Colonic mucosa (tissue), 4 donors: ENCODE data around the gene RRN3. TPM values are rescaled to one million over a fixed set of nuclear protein-coding genes. Genes with fewer than 3 reads are reported as not detected.
"Not testable (repeated sequence)": the region's sequence is repeated elsewhere in the genome, so short reads cannot be mapped to it uniquely, and the experiment has no call there.

Source experiments
- DNase-seq: peaks from one replicate; pipeline ENCODE4 v3.0.0-alpha.2; 2020
- H3K27ac ChIP-seq: fragments of 200-600 bp; one replicate; pipeline ENCODE4 v1.8.0; 2021
- H3K27me3 ChIP-seq: fragments of 200-600 bp; one replicate; pipeline ENCODE4 v1.8.0; 2021
- H3K36me3 ChIP-seq: fragments of 200-600 bp; one replicate; pipeline ENCODE4 v1.8.0; 2021
- H3K4me1 ChIP-seq: fragments of 200-600 bp; one replicate; pipeline ENCODE4 v1.8.0; 2021; ENCODE audit warnings: mild to moderate bottlenecking
- H3K4me3 ChIP-seq: fragments of 200-600 bp; one replicate; pipeline ENCODE4 v1.8.0; 2021
- H3K9ac ChIP-seq, 2 donors: one replicate each; pipeline ENCODE4 v1.7.0; 2013; ENCODE audit warnings: control low read depth in 2 of 2, low read depth in 2 of 2, low read length in 2 of 2
- H3K9me3 ChIP-seq: fragments of 200-600 bp; one replicate; pipeline ENCODE4 v1.8.0; 2021
- CTCF ChIP-seq: fragments of 200-600 bp; IDR thresholded peaks from one replicate; pipeline ENCODE4 v1.8.0; 2022; ENCODE audit warnings: antibody characterized with exemption, mild to moderate bottlenecking
- intact Hi-C: fragments of 100-400 bp; cut with DNase I; formaldehyde crosslinking; loops from one replicate; pipeline ENCODE4 v1.14.1; 2022
- total RNA-seq, 2 donors: library from RNA; stranded (reverse); fragmentation: NEBNext Ultra II Directional in 1 of 2; extraction: Animal tissue kit (Norgen Biotek cat#: 25700) in 1 of 2; gene quantifications; one replicate each; pipeline ENCODE4 v1.2.1, GENCODE V29; 2021
- donor health status: healthy.
- donor health status: DM: no; HTN: no; CAD: no.
- donor health status: DM: no; HTN: no; CAD: no.

The RRN3 gene
- total RNA-seq, 2 donors from 2014 or later: 26.8 to 28.6 TPM

- intact Hi-C loops: no loop called here
- no peak overlapping the region for H3K4me3 ChIP-seq
- no peaks in the 10 kb centered on the region for H3K36me3 ChIP-seq
- no peak for DNase-seq
- TF ChIP-seq CTCF: no peak
- no peaks in the 10 kb centered on the region for H3K4me1 ChIP-seq
- no peaks in the 10 kb centered on the region for H3K9me3 ChIP-seq
- no peak overlapping the region for H3K9ac ChIP-seq
- no peak overlapping the region for H3K27ac ChIP-seq
- H3K27me3 ChIP-seq: no peaks in the 10 kb centered on the region
These were observed 41.2 kb downstream of the RRN3 start for GRCh38 chr16:15052747-15053476.

GRCh38 chr16:15051387-15051951 lies 42.6 kb downstream of the RRN3 start:
- H3K4me3 ChIP-seq: no peak overlapping the region
- no peaks in the 10 kb centered on the region for H3K27me3 ChIP-seq
- DNase-seq: no peak
- H3K9me3 ChIP-seq: no peaks in the 10 kb centered on the region
- no peaks in the 10 kb centered on the region for H3K36me3 ChIP-seq
- intact Hi-C loops: no loop called here
- H3K27ac ChIP-seq: no peak overlapping the region
- H3K4me1 ChIP-seq: no peaks in the 10 kb centered on the region
- no peak for TF ChIP-seq CTCF
- H3K9ac ChIP-seq: no peak overlapping the region

GRCh38 chr16:15050440-15050839 lies 43.6 kb downstream of the RRN3 start:
- H3K9me3 ChIP-seq, H3K9ac ChIP-seq, DNase-seq, H3K27me3 ChIP-seq, intact Hi-C loops, H3K27ac ChIP-seq, H3K4me1 ChIP-seq, H3K36me3 ChIP-seq, H3K4me3 ChIP-seq: not testable (repeated sequence)

- no peaks in the 10 kb centered on the region for H3K27me3 ChIP-seq
These were observed 44.4 kb downstream of the RRN3 start for GRCh38 chr16:15049581-15050180.

GRCh38 chr16:15046692-15047376 lies 47.2 kb downstream of the RRN3 start:
- DNase-seq: no peak

More at GRCh38 chr16:15049581-15050180, 44.4 kb downstream of the RRN3 start:
- no peak overlapping the region for H3K9ac ChIP-seq
- H3K27ac ChIP-seq: no peak overlapping the region
- H3K4me3 ChIP-seq: no peak overlapping the region
- no peaks in the 10 kb centered on the region for H3K4me1 ChIP-seq
- no peak for DNase-seq
- no peaks in the 10 kb centered on the region for H3K9me3 ChIP-seq
- intact Hi-C loops: no loop called here
- no peaks in the 10 kb centered on the region for H3K36me3 ChIP-seq
- TF ChIP-seq CTCF: no peak

GRCh38 chr16:15045270-15045669 lies 48.8 kb downstream of the RRN3 start:
- H3K36me3 ChIP-seq, intact Hi-C loops, H3K27ac ChIP-seq: not testable (repeated sequence)

More at GRCh38 chr16:15046692-15047376, 47.2 kb downstream of the RRN3 start:
- Histone ChIP-seq H3K4me3 (no peak overlapping the region), H3K27ac (no peak overlapping the region), H3K27me3 (no peaks in the 10 kb centered on the region), H3K4me1 (no peaks in the 10 kb centered on the region), H3K9me3 (no peaks in the 10 kb centered on the region), H3K36me3 (no peaks in the 10 kb centered on the region), H3K9ac (no peak overlapping the region)
- no peak for TF ChIP-seq CTCF
- intact Hi-C loops: no loop called here

More at GRCh38 chr16:15045270-15045669, 48.8 kb downstream of the RRN3 start:
- H3K27me3 ChIP-seq, H3K4me1 ChIP-seq, H3K9ac ChIP-seq, DNase-seq, H3K4me3 ChIP-seq, H3K9me3 ChIP-seq: not testable (repeated sequence)
